Left ventricle myocardium superior (tissue), 1 donor: ENCODE data around the gene KANSL1L. TPM values are rescaled to one million over a fixed set of nuclear protein-coding genes. Genes with fewer than 3 reads are reported as not detected.
A peak's percentile ranks its signal among the peaks of the same experiment; 100 is the strongest.
"Not testable (repeated sequence)": the region's sequence is repeated elsewhere in the genome, so short reads cannot be mapped to it uniquely, and the experiment has no call there.

ENCODE experiments used
- ATAC-seq: fragments of 200-7000 bp; cut with Tn5 transposase; one replicate; pipeline ENCODE4 v1.9.1; 2020; ENCODE audit warnings: mild to moderate bottlenecking, moderate library complexity
- DNase-seq: peaks from one replicate; pipeline ENCODE4 v3.0.0-alpha.2; 2020
- intact Hi-C: fragments of 100-400 bp; cut with micrococcal nuclease; formaldehyde crosslinking; loops from one replicate; pipeline ENCODE4 v1.11.0; 2022
- total RNA-seq: library from RNA; stranded (reverse); fragmentation: NEBNext Ultra II Directional; extraction: Animal tissue kit (Norgen Biotek cat#: 25700); gene quantifications from one replicate; pipeline ENCODE4 v1.2.1, GENCODE V29; 2021
- donor health status: DM: no; HTN: yes; CAD: no; lungs with severe emphysema.

KANSL1L gene
- total RNA-seq, 1 donor from 2014 or later = 17.4 TPM

DNA sequence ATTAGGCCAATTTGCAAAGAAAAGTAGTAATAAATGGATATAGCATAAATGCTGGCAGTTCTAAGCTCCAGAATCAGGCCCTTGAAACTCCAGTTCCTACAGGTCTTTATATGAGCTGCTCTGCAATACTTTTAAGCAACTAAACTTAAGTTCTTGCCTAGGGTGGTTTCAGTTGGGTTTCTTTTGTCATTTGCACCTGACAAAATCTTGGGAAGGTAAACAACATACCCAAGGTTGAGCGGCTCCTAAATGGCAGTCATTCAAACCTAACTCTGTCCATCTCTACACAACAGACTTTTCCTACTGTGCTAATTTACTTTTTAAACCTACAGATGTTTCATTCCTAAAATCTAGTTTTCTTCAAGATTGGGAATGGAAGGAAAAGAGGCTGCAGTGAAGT lies 9.3 kb upstream of the KANSL1L start:
- no peak for ATAC-seq
- intact Hi-C loops = no loop called here
- no peak for DNase-seq

DNA sequence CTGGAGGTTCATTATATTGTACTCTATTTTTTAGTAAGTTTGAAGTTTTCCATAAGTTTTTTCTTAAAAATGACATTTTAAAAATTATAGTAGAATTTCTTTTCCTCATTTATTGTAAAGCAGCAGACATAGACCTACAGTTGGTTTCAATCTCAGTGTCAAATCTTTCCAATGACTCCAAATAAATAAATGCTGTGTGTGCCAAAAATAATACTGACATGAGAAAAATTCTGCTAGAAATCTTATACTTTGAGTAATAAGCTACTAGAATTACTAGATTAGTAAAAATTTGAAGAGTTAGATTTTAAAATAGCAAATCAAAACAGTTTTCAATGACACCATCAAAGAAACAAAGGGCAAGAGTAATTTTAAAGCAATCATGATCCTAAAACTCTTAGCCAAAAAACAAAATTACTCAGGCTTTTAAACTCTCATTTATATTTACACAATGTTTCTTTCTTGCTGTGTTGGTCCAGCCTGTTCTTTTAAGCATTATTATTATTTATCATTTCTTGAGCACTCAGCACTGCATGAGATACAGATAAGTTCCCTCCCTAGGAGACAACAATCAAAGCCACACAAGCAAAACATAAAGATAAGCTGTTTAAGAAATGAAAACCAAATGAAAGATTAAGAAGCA lies 8.3 kb upstream of the KANSL1L start:
- intact Hi-C loops = loop anchor here (10.0 kb wide), 1 partner anchor 175 kb away; the partner anchor contains the start of gene RPE
- no peak for DNase-seq
- ATAC-seq = no peak

DNA sequence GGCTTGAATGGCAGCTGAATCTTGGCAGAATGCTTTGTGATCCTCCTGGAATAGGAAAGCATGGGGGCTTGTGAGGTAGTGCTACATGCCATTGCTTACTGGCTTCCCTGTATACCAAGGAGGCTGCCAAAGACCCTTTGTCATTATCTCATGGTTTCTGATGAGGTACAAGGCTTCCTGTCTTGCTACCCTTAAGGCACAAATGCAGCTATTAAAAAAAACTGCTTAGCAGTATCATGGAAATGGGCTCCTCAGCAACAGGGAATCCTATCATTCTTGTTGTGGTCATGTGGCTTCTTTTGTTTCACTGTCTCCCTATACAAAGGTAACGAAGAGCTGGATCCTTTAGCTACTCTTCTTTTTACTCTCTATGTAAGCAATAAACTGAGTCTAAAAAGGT lies 6.6 kb upstream of the KANSL1L start:
- ATAC-seq (no peak), DNase-seq (no peak)
- intact Hi-C loops = loop anchor here (10.0 kb wide), 1 partner anchor 173 kb away; the partner anchor contains the start of gene RPE

DNA sequence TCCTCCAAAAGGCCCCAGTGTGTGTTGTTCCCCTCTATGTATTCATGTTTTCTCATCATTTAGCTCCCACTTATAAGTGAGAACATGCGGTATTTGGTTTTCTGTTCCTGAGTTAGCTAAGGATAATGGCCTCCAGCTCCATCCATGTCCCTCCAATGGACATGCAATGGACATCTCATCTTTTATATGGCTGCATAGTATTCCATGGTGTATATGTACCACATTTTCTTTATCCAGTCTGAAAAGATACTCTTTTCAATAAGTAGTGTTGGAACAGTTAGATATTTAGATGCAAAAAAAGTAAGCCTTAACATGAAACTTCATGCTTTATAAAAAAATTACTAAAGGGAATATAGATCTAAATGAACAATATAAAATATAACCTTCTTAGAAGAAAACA lies 5.9 kb upstream of the KANSL1L start:
- intact Hi-C loops = loop anchor here (10.0 kb wide), 1 partner anchor 172 kb away; the partner anchor contains the start of gene RPE
- not testable (repeated sequence) for DNase-seq, ATAC-seq

DNA sequence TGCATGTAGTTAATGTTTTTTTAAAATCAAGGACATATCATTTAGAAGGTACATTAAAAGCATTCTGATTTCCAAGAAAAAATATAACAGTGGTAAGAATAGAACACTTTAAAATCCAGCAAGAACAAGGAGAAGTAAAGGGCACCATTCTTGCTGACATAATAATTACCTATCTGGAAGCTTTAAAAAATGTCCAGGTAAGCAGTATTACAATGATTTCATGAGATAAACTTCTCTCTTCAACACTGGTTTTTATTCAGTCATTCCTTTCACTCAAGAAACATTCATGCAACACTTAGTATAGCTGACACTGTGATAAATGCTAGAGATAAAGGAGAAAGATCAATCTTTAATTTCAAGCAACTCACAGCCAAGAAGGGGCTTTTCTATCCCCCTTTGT lies 2.9 kb upstream of the KANSL1L start:
- intact Hi-C loops = loop anchor here (10.0 kb wide), 1 partner anchor 169 kb away; the partner anchor contains the start of gene RPE
- DNase-seq (no peak), ATAC-seq (no peak)

DNA sequence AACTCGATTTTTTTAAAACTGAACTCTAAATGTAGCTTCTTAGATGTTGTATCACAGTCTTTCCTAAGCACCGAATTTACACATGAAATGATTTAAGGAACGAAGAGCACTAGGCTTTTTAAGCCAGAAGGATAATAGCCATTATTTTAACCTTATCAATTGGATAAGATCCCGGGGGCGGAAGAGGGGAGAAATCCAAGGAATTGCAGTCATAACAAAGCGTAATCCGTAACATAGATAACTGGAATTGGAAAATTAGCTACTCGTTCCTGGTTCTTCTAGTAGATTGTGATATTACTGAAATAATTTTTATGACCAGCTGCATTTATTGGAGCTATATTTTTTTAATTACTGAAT lies 988 bp upstream of the KANSL1L start:
- no peak for DNase-seq
- intact Hi-C loops = loop anchor here (10.0 kb wide), 1 partner anchor 167 kb away; the partner anchor contains the start of gene RPE
- ATAC-seq = no peak

DNA sequence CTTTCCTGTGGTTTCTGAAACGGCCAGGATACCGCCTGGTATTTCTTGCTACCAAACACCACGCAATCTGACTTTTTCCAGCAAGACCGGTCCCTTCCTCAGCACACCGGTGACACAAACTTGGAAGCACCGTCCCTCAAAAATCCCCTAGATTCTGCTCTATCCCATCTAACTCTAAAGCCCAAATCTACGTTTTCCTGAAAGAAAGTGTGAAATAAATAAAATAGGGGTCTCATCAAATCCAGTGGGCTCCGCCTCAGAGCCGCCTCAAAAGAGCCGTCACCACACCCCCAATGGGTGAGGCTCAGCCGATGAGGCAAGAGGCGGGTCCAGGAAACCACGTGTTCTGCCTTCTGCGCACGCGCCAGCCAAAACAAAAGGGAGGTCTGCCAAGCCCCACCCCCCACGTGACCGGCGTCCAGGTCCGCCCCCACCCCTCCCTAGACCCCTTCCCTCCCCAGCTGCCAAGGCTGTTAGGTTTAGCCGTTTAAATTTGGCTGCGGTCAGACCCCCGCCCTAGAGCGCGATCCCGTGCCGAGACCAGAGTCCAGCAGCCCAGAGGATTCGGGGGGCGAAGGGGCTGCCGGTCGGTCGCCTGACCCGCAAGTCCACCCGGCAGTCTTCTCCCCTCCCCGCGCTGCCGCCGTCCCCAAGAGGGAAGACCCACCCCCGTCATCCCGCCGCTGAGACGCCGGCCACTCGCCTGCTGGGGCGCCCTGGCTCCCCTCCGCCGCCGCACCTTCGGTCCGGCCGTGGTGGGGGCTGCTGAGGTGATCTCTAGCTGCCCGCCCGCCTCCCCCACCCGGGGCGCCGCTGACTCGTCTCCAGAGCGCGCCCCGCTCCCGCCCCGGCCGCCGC lies 534 bp downstream of the KANSL1L start:
- intact Hi-C loops = loop anchor here (10.0 kb wide), 1 partner anchor 166 kb away; the partner anchor contains the start of gene RPE
- peak; percentile 88 for ATAC-seq
- DNase-seq = peak; percentile 96

DNA sequence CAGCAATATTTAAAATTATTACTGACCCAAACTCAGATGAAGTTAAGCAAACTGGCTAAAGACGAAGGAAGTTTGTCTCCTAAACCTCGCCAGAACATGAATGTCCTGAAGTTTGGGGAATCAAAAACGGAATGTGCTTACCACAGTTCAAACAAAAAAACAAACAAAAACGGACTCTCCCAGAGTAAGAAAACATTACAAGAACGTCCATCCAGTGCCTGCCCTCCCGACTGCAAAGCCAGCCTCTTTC lies 1.1 kb downstream of the KANSL1L start:
- DNase-seq (no peak), ATAC-seq (no peak)
- intact Hi-C loops = loop anchor here (10.0 kb wide), 1 partner anchor 165 kb away; the partner anchor contains the start of gene RPE

DNA sequence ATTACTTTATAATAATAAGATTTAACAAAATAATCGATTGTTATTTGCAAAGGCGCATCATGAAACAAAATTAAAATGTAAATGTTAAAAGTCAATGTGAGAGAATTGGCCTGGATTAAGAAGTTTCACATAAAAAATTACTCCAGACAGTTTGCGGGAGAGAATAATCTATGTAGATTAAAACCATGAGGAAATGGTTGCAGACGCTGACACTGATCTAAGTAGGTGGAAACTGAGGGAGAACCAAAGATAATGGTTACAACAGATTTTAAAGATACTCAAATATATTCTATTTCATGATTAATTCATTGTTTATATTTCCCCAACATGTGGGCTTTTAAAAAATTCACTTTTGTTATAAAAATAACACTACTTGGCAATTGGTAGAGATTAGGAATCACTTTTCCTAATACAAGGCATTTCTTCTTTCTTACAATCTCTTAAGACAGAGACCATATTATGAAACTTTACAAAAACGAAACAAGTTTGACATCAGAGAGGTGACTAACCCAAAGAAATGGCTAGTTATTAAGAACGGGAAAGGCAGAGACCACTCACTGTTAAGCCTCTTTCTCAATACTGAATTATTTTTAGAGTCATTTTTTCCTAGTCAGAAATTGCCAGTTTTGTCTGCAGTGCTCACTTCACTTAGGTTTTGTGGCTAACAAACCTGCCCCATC lies 1.6 kb downstream of the KANSL1L start:
- intact Hi-C loops = loop anchor here (10.0 kb wide), 1 partner anchor 165 kb away; the partner anchor contains the start of gene RPE
- ATAC-seq = no peak
- DNase-seq = no peak

DNA sequence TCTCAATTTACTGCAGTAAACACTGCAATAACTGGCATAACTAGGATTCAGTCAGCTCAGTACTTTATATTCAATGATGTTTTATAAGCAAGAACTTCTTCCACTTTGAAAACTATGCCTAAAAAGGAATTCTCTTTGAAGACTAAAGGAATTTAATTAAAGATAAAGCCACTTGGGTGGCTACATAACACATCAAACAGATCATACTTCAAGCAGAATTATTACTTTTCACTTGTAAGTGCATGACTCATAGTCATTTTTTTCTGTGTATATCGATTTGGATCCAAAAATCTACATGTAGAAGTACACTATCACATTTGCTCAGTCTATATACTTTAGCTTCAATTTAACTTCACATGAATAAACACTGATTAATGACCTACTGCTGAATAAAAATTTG lies 4.0 kb downstream of the KANSL1L start:
- intact Hi-C loops = no loop called here

DNA sequence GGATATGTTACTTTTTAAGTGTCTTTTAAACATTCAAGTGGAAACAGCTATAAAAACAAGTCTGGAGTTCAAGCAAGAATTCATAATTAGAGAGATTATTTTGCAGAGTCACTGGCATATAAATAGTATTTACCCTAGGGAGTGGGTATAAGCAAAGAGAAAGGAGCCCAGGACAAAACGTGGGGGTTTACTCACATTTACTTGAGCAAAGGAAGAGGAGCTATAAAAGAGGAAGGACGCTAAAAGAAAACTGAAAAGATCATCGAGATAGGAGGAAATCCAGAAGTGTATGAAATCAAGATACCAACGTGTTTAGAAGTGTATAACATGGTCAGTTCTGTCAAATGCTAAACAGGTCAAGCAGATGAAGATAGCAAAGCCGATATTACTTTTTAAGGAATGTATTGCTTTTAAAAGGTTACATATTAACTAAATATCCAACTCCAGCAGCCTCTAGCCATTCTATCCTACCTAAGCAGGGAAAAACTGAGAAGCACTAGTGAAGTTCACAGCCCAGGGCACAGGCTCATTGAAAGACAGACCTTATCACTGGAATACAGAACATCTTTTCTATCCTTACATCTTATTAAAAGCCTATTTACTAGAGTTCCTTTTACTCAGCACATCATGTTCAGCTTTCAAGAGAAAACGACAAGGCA lies 8.6 kb downstream of the KANSL1L start:
- no peak for ATAC-seq
- intact Hi-C loops = no loop called here
- DNase-seq = no peak

More for the DNA sequence above, 4.0 kb downstream of the KANSL1L start:
- ATAC-seq = no peak
- DNase-seq = no peak

DNA sequence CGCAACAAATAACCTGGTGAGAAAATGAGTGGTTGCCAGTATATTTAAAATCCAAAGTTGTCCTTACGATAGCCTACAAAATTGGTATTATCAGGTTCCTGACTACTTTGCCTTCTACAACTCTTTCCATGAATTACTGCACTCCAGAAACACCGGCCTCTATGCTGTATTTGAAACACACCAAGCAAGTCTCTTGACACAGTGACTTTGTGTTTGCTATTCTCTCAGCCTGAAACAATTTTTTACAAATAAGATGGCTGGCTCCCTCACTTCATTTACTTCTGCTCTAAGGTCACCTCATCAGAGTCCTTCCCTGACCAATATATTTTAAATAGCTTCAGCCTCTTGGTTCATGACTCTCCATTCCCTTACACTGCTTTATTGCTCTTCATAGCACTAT lies 12.2 kb downstream of the KANSL1L start:
- DNase-seq = no peak
- intact Hi-C loops = no loop called here
- no peak for ATAC-seq

DNA sequence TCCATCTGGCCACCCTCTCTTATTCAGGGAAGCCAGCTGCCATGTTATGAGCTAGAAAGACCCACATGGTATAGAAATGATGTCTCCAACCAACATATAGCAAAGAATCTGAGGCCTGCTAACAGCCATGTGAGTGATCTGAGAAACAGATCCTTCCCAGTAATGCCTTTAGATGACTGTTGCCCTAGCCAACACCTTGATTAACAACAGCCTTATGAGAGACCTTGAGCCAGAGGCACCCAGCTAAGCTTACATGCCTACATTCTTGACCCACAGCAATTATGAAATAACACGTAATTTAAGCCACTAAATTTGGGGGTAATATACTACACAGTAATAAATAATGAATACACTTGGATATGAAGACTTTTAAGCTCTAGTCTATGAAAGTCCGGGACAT lies 13.0 kb downstream of the KANSL1L start:
- ATAC-seq = no peak
- DNase-seq = no peak
- intact Hi-C loops = no loop called here

DNA sequence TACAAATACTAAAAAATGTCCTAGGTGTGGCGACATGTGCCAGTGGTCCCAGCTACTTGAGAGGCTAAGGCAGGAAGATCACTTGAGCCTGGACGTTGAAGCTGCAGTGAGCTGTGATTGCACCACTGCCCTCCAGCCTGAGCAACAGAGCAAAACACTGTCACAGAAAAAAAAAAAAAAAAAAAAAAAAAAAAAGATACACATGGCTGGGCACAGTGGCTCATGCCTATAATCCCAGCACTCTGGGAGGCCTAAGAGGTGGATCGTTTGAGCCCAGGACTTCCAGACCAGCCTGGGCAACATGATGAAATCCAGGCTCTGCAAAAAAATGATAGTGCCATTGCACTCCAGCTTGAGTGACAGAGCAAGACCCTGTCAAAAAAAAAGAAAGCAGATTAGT lies 13.7 kb downstream of the KANSL1L start:
- DNase-seq (no peak), ATAC-seq (no peak)
- intact Hi-C loops = no loop called here

DNA sequence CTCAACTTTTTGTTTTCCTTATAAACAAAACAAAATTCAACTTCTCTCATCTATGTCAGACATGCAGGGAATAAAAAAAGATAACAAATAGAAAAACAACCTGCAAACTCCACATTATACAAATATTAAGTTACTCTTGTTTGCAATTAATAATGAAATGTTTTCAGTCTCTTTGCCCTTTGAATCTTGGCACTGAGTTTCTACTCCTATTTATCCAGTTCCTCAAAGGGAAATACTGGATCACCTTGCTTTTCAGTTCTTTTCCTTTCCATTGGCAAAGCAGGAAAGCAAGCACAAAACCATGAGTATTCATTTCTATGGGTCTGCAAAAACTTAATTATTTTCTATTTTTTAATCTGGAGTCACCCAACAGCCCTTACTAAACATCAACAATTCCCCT lies 23.6 kb downstream of the KANSL1L start:
- intact Hi-C loops = no loop called here
- ATAC-seq (no peak), DNase-seq (no peak)

DNA sequence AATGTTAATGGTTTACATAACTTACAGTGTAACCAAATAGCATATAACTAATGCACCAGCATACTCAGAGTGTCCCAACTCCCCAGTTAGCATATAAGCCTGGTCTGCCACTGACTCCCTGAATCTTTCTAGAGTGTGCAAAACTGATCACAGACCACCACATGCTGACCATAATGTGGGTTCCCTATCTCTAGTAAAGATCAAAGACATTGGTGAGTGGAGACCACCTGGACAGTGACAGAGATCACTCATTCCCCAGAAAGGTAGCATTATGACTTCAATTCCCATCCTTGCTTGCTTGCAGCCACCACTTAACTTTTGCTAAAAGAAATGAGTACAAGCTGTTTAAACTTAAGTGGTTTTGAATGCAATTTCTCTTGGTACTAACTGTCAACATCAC lies 39.0 kb downstream of the KANSL1L start:
- no peak for ATAC-seq
- no peak for DNase-seq
- intact Hi-C loops = no loop called here

DNA sequence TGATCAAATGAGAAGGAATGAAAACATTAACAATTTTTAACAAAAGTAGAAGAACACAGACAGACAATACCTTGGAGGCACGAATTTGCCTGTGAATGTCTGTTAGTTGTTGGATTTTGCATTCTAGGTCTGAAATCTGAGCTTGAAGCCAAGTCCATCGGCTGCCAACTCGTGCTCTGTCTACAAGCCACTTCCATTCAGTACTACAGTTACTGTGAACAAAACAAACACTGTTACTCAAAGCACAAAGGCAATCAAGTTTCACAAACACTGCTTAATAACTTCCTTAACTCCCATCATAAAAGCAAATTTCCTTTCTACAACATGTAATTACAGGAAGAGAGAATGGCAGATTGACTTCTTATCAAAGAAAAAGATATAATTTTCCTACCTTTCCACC lies 42.2 kb downstream of the KANSL1L start:
- DNase-seq (peak; percentile 35), ATAC-seq (peak; percentile 32)
- intact Hi-C loops = no loop called here

DNA sequence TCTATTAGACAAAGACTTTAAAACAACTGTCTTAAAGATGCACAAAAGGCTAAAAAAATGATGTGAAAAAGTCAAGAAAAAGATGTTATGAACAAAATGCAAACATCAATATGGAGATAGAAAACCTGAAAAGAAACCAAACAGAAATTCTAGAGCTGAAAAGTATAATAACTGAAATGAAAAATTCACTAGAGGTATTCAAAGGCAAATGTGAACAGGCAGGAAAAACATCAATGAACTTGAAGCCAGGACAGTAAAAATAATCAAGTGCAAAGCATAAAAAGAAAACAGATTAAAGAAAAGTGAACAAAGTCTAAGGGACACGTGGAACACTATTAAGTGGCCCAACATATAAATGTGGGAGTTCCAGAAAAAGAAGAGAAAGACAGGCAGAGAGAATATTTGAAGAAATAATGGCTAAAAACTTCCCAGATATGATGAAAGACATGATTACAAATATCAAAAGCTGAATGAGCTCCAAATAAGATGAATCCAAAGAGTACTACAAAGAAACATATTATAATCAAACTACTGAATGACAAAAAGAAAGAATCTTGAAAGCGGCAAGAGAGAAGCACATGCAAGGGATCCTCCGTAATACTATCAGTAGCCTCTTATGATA lies 57.5 kb downstream of the KANSL1L start:
- no peak for DNase-seq
- ATAC-seq = no peak
- intact Hi-C loops = no loop called here

DNA sequence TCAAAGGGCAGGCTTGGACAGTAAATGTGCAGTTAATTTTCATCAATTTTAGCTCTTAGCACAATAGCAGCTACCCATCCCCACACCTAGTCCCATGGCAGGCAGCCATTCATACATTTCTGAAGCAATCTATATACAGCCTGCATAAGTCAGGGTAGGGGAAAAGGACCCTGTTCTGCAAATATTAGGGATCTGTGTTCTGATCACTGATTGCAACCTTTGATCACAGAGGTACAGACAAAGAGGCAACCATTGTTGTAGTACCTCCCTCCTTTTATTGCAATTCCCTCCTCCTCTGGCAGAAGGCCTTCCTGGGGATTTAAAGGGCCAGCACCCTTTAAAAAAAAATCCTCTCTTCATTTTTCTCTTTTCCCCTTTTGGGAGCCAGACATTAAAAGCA lies 58.3 kb downstream of the KANSL1L start:
- intact Hi-C loops = no loop called here

More for the DNA sequence above, 58.3 kb downstream of the KANSL1L start:
- DNase-seq (no peak), ATAC-seq (no peak)
